Measurements from ENCODE around the gene IL17RB. TPM values are rescaled to one million over a fixed set of nuclear protein-coding genes. Genes with fewer than 3 reads are reported as not detected.

Gene IL17RB
- total RNA-seq, 1 donor = under 0.01 TPM

GRCh38 chr3:53844262-53845102 lies 1.9 kb upstream of the IL17RB start:
- Histone ChIP-seq H3K79me2 (ENCODE audit: insufficient read depth, low read length) (no peaks in the 10 kb centered on the region), H3K9me3 (ENCODE audit: low read depth, low read length) (no peaks in the 10 kb centered on the region), H3K27me3 (ENCODE audit: insufficient read depth, low read length) (peaks cover 38% of the 10 kb centered on the region), H3K4me3 (ENCODE audit: insufficient read depth, low read length) (no peak overlapping the region), H3K36me3 (ENCODE audit: insufficient read depth, low read length) (no peaks in the 10 kb centered on the region), H2AFZ (ENCODE audit: low read length) (no peak overlapping the region), H3K4me2 (ENCODE audit: insufficient read depth, low read length) (no peak overlapping the region), H4K20me1 (ENCODE audit: insufficient read depth, low read length) (no peaks in the 10 kb centered on the region), H3K27ac (ENCODE audit: low read depth, low read length) (no peak overlapping the region), H3K4me1 (ENCODE audit: insufficient read depth, low read length) (peaks cover 4% of the 10 kb centered on the region)
- DNase-seq (ENCODE audit: insufficient read length, low spot score, missing footprints) = no peak
- TF ChIP-seq CTCF (IDR thresholded peaks at IDR 0.05; ENCODE audit: extremely low read depth, low read depth, low read length) = no peak

GRCh38 chr3:53845103-53845880 lies 1.1 kb upstream of the IL17RB start:
- peak overlapping the region; percentile 88 for H2AFZ ChIP-seq (ENCODE audit: low read length)
- peak overlapping the region; percentile 73 for H3K4me3 ChIP-seq (ENCODE audit: insufficient read depth, low read length)
- no peaks in the 10 kb centered on the region for H4K20me1 ChIP-seq (ENCODE audit: insufficient read depth, low read length)
- no peaks in the 10 kb centered on the region for H3K9me3 ChIP-seq (ENCODE audit: low read depth, low read length)
- H3K4me1 ChIP-seq (ENCODE audit: insufficient read depth, low read length) = peaks cover 4% of the 10 kb centered on the region
- H3K36me3 ChIP-seq (ENCODE audit: insufficient read depth, low read length) = no peaks in the 10 kb centered on the region
- H3K27me3 ChIP-seq (ENCODE audit: insufficient read depth, low read length) = peaks cover 38% of the 10 kb centered on the region
- peak; percentile 93 for DNase-seq (ENCODE audit: insufficient read length, low spot score, missing footprints)
- peak overlapping the region; percentile 83 for H3K4me2 ChIP-seq (ENCODE audit: insufficient read depth, low read length)
- no peaks in the 10 kb centered on the region for H3K79me2 ChIP-seq (ENCODE audit: insufficient read depth, low read length)
- no peak for TF ChIP-seq CTCF (IDR thresholded peaks at IDR 0.05; ENCODE audit: extremely low read depth, low read depth, low read length)
- no peak overlapping the region for H3K27ac ChIP-seq (ENCODE audit: low read depth, low read length)

GRCh38 chr3:53845881-53846133 lies 561 bp upstream of the IL17RB start:
- DNase-seq (ENCODE audit: insufficient read length, low spot score, missing footprints) = no peak
- no peaks in the 10 kb centered on the region for H4K20me1 ChIP-seq (ENCODE audit: insufficient read depth, low read length)
- H3K27ac ChIP-seq (ENCODE audit: low read depth, low read length) = no peak overlapping the region
- no peaks in the 10 kb centered on the region for H3K79me2 ChIP-seq (ENCODE audit: insufficient read depth, low read length)
- peaks cover 4% of the 10 kb centered on the region for H3K4me1 ChIP-seq (ENCODE audit: insufficient read depth, low read length)
- peaks cover 38% of the 10 kb centered on the region for H3K27me3 ChIP-seq (ENCODE audit: insufficient read depth, low read length)
- H3K36me3 ChIP-seq (ENCODE audit: insufficient read depth, low read length) = no peaks in the 10 kb centered on the region
- H2AFZ ChIP-seq (ENCODE audit: low read length) = peak overlapping the region; percentile 88
- TF ChIP-seq CTCF (IDR thresholded peaks at IDR 0.05; ENCODE audit: extremely low read depth, low read depth, low read length) = no peak
- H3K4me3 ChIP-seq (ENCODE audit: insufficient read depth, low read length) = peak overlapping the region; percentile 73
- no peaks in the 10 kb centered on the region for H3K9me3 ChIP-seq (ENCODE audit: low read depth, low read length)
- peak overlapping the region; percentile 83 for H3K4me2 ChIP-seq (ENCODE audit: insufficient read depth, low read length)

- DNase-seq (ENCODE audit: insufficient read length, low spot score, missing footprints) = no peak
- H3K27ac ChIP-seq (ENCODE audit: low read depth, low read length) = no peak overlapping the region
- no peaks in the 10 kb centered on the region for H4K20me1 ChIP-seq (ENCODE audit: insufficient read depth, low read length)
- H3K79me2 ChIP-seq (ENCODE audit: insufficient read depth, low read length) = no peaks in the 10 kb centered on the region
- no peak overlapping the region for H2AFZ ChIP-seq (ENCODE audit: low read length)
- H3K36me3 ChIP-seq (ENCODE audit: insufficient read depth, low read length) = no peaks in the 10 kb centered on the region
- TF ChIP-seq CTCF (IDR thresholded peaks at IDR 0.05; ENCODE audit: extremely low read depth, low read depth, low read length) = no peak
- no peaks in the 10 kb centered on the region for H3K9me3 ChIP-seq (ENCODE audit: low read depth, low read length)
- H3K27me3 ChIP-seq (ENCODE audit: insufficient read depth, low read length) = peaks cover 38% of the 10 kb centered on the region
- H3K4me2 ChIP-seq (ENCODE audit: insufficient read depth, low read length) = peak overlapping the region; percentile 83
- peaks cover 4% of the 10 kb centered on the region for H3K4me1 ChIP-seq (ENCODE audit: insufficient read depth, low read length)
- no peak overlapping the region for H3K4me3 ChIP-seq (ENCODE audit: insufficient read depth, low read length)
These were observed 435 bp downstream of the IL17RB start for GRCh38 chr3:53846851-53847155.
